ENCODE measurements around the gene NKPD1.

Gene NKPD1

DNA sequence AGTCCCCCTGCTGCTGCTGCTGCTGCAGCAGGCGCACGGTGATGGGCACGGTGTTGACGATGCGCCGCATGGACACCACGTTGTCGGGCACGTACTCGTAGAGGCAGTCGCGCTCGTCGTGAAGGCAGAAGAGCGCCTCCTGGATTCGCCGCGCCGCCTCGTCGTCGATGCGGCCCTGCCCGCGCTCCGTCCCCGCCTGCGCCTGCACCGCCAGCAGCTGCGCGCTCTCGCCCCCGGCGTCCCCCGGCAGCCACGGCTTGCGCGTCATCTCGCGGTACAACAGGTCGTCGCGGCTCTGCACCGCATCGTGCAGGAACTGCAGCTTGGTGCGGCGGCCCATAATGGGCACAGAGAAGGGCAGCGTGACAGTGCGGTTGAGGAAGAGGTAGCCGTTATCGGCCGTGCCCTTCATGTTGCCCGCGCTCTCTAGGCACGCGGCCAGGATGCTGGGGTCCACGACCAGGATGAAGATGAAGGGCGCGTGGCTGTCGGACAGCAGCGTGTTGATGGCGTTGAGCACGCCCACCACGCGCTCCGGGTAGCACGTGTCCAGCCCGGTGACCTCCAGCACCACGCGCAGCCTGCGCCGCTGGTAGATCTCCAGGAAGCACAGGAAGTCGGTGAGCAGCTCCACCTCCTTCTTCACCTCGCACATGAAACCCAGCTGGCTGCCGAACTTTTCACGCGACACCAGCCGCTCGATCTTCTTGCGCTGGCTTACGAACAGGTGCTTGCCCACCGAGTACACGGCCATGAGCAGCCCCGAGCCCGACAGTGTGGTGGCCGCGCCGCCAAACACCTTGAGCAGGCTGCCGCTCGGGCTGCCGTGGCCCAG lies 8.1 kb downstream of the NKPD1 start:
- peak; percentile 58 for DNase-seq

DNA sequence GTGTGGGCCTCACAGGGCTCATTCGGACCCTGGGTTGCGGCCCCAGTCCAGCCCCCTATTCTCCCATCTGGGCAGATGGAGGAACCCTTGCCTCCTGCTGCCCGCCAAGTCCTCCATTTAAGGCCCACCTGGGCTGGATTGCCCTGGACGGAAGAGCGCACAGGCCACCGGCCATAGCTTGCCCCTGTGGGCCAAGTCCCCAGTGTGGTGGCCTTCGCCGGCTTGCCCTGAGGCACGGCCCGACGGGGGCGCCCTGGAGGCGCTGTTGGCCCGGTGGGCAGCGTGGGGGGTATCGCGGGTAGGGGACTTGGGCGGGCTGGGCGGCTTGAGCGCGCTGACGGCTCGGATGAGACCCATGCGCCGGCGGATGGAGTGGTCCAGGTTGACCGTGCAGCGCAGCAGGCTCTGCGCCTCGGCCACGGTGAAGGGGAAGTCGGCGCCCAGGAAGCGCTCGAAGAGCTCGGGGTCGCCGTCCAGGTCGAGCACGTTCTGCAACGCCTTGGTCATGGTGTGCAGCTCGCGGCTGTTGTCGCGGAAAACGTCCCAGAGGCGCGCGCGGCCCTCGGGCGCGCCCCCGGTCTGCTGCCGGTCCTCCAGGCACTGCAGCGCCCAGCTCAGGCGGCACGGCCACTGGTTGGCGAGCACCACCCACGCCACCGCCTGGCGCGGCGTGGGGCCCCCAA lies 8.8 kb downstream of the NKPD1 start:
- DNase-seq = no peak

DNA sequence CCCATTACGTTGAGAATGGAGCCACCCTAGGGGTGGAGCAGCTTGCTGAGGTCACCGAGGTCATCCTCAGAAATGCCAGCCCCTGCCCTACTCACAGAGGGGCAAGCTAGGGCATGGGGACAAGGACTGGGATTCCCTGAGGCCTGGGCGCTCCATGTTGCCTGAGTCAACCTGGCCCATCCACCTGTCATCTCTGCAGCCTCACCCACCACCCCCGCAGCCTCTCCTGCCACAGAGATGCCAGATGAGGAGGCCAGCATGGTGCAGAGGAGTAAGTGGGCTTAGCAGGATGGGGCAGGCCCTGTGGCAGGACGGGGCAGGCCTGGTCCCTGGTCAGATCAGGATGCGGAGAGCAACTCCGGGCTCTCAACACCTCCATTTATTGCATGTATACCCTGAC lies 9.5 kb downstream of the NKPD1 start:
- no peak for DNase-seq

DNA sequence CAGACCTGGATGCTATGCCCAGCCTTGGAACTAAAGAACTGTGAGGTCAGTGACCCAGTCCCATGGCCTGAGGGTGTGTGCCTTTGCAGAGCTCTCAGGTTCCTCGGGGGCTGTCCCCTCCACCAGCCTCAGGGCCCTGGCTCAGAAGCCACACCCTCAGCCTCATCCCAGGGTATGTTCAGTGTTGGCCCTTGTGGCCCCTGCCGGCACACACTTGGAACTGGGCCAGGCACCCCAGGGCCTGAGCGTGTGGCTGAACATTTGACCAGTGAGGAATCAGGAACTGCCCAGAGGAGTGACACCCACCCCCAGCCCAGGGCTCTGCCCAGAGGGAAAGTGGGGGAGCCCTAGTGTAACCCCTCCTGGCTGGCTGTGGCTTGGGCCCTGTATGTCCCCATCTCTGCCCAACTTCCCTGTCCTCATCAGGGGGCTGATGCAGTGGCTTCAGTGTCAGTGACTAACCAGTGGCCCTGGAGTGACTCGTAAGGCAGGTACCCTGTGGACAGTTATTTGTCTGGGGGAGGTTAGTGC lies 10.0 kb downstream of the NKPD1 start:
- no peak for DNase-seq

DNA sequence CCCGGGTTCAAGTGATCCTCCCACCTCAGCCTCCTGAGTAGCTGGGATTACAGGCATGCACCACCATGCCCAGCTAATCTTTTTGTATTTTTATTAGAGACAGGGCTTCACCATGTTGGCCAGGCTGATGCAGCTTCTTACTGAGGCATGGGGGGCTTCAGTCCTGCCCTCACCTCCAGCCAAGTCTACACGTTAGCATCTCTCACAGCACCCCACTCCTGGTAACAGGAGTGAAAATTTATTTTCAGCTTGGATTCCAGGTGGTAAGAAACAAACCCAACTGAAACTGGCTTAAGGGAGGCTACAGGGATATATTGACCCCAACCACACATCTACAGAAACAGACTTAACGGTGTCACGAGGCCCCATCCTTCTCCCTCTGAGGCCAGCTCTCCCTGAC lies 10.6 kb downstream of the NKPD1 start:
- DNase-seq = no peak

DNA sequence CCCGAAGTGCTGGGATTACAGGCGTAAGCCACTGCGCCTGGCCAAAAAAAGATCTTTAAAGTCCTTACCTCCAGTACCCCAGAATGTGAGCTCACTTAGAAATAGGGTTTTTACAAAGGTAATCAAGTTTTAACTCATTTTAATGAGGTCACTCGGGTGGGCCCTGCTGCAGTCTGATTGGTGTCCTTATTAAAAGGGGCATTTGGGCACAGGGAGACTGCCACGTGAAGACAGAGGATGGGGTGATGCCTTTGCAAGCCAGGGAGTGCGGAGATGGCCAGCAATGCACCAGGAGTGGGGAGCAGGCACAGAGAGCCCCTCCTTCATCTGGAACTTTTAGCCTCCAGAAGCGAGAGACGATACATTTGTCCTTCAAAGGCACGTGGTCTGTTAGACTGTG lies 11.7 kb downstream of the NKPD1 start:
- DNase-seq = no peak

DNA sequence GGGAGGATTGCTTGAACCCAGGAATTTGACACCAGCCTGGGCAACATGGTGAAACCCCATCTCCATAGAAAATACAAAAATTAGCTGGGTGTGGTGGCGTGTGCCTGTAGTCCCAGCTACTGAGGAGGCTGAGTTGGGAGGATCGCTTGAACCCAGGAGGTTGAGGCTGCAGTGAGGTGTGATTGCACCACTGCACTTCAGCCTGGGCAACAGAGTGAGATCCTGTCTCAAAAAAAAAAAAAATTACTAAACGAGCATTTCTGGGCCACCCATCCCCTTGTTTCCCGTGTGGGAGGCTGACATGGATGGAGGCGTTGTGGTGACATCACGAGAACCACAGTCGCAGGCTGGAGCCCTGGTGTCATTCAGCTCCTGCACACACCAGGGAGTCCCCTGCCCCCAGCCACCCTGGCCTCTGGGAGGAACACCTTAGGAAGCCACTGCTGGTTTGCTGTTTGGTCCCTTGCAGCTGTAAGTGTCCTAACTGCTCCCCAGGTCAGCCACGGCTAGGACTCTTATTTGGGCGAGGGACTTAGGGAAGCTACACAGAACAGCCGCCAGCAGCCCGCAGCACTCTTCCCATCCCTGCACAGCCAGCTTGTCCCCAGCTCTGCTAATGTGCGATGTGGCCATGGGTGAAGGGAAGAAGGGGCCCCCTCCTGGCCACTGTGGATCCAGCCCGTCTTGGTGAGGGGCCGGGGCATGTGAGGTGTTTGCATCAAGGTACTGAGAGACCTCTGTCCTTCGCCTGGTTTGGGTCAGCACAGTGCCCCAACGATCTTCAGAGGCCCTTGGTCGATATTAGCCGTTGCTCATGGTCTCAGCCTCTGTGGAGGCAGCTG lies 12.7 kb downstream of the NKPD1 start:
- DNase-seq = no peak

DNA sequence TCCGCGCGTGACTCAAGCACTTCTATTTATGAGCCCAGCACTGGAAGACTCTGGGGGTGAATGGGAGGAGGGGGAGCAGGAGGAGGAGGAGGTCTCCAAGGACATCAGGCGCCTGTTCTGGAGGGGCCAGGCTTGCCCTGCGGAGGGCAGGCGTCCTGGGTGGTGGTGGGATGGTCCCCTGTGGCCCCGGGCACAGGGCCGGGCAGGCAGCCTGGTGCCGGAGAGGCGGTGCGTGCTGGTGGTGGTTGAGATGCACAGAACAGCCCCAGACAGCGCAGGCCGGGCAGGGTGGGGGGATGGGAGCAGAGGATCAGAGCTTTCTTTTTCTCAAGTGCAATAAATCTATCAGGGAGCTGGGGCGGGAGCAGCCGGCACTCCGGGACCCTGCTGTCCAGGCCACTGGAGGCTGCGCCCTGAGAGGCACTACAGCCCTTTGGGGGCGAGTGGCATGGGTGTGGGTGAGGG lies 14.0 kb downstream of the NKPD1 start:
- DNase-seq = no peak

DNA sequence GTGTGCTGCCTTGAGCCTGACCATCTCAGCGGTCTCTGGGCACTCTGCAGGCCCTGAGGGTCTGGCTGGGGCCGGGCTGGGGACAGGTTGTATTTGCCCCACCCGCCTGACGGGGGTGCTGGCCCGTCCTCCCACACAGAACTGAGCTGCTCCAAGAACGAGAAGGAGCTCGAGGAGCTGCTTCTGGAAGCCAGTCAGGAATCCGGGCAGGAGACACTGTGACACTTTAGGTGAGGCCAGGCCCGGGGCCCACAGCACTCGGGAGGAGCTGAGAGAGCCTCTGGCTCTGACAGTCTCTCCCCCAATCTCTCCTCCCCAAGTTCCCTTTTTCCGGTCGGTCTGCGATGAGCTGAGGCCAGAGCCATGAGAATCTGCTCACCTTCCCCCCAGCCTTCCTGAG lies 14.5 kb downstream of the NKPD1 start:
- DNase-seq = no peak

DNA sequence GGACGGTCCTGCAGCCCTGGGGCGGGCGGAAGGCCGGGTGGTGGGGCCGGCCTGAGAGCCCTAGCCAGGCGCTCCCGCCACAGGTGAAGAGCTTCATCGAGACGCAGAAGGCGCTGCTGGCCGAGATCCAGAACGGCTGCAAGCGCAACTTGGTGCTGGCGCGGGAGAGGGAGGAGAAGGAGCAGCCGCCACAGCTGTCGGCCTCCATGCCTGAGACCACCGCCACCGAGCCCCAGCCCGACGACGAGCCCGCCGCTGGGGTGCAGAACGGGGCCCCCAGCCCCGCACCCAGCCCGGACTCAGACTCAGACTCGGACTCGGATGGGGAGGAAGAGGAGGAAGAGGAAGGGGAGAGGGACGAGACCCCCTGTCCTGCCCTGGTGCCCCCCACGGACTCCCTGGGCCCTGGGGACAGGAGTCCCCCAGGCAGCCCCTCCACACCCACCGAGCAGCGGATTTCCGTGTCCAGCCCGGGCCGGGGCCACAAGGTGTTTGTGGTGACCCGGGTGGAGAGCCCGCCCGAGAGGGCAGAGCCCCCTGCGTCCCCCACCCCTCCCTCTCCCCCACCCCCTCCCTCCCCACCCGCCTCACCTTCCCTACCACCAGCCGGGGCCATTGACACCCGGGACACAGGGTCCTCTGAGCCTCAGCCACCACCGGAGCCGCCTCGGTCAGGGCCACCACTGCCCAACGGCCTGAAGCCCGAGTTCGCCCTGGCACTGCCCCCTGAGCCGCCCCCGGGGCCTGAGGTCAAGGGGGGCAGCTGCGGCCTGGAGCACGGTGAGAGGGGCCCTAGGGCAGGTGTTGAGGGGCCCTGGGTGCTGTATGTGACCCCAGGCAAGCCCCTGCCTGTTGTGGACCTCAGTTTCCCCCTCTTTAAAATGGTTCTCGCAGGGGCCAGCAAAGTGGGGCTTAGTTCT lies 15.3 kb downstream of the NKPD1 start:
- no peak for DNase-seq

DNA sequence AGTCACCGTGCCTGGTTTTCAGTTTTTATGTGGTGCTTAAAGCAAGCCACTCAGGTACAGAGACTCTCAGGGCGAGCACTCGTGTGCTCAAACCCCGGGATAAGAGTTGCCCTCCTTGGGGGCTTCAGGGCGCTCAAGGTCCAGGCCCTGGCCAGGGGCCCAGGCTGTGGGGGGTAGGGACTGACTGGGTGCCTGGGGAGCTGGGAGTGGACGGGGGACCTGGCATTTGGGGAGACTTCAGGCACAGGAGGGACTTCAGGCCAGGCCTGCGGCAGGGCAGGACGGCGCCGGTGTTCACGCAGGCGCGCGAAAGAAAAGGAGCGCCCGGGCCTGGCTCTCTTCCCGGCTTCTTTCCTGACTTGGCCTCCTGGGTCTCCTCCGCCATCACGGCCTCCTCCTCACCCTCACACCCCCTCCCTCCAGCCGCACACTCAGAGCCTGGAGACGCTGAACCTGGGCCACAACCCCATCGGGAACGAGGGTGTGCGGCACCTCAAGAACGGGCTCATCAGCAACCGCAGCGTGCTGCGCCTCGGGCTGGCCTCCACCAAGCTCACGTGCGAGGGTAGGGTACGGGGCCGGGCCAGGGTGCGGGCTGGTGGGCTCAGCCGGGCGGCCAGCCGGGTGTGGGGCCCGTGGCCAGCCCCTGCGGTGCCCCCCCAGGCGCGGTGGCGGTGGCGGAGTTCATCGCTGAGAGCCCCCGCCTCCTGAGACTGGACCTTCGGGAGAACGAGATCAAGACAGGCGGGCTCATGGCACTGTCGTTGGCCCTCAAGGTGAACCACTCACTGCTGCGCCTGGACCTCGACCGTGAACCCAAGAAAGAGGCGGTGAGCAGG lies 16.1 kb downstream of the NKPD1 start:
- DNase-seq = no peak

DNA sequence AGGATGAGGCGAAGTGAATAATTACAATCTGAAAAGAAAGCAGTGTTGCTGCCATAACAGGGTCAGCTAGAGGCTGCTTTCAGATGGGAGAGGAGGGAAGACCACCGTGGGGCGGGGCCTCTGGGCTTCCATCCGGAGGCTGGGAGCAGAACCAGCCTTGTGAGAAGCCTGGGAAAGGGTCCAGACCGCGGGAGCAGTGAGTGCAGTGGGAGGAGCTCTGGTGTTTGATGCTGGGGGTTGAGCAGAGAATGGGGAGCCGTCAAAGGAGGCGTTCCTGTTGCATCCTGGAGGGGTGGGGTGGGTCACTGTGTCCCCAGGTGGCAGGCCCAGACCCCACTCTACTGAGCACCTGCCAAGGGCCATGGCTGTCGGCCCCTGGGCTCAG lies 18.1 kb downstream of the NKPD1 start:
- DNase-seq = no peak

DNA sequence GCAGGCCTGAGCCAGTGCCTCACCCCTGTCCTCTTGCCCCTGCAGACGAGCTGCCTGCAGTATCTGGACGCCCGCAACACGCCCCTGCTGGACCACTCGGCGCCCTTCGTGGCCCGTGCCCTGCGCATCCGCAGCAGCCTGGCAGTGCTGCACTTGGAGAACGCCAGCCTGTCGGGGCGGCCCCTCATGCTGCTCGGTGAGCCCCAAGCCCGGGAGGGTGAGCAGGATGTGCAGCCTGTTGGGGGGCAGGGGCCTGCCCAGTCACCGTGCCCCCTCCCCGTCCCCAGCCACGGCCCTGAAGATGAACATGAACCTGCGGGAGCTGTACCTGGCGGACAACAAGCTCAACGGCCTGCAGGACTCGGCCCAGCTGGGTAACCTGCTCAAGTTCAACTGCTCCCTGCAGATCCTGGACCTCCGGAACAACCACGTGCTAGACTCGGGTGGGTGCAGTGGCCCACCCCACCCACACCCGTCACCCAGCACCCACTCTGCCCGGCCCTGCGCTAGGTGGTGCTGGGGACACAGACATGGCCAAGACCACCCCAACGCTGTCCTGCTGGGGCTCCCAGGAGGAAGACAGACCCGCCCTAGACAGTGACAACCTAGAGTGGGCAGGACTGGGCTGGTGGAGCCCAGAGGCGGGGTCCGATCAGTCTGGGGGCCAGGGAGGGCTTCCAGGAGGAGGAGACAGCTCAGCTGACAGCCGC lies 18.6 kb downstream of the NKPD1 start:
- DNase-seq = no peak

DNA sequence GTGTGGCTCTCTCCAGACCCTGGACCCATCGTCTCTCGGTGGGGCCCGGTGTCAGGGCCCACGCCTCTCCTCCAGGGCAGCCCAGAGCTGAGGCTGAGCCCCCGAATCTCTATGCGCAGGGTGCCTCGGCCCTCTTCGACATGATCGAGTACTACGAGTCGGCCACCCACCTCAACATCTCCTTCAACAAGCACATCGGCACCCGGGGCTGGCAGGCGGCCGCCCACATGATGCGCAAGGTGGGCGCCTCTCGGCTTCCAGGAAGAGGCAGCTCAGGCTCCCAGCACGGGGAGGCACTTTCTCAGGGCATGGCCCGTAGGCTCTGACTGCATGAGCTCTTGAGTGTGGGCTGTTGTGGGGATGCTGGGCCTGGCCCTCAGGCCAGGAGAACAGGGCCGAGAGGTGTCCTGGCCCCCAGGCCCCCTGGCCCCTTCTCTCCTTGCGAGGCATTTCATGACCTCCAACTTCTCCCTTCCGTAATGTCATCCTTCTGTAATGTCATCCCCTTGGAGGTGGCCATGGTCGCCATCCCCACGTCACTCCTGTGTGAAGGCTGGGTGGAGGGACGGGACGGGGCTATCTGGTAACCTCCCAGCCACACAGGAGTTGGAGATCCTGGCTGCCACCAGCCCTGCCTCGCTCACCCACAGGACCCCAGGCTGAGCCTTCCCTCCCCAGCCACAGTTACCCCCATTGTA lies 19.4 kb downstream of the NKPD1 start:
- no peak for DNase-seq

DNA sequence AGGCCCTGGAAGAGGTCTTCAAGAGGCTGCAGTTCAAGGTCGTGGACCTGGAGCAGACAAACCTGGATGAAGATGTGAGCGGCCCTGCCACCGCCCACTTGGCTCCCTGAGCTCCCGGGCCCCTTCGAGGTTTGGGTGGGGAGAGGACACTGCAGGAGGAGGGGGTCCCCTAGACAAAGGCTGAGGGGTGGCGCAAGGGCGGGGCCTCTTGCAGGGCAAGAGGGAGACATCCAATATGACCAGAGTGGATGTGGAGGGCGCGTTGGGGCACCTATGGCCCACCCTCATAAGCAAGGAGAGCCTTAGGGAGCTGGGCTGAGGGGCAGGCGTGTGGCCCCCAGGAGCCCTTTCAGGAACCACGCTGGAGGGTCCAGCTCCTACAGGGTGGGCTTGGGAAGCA lies 20.2 kb downstream of the NKPD1 start:
- no peak for DNase-seq

DNA sequence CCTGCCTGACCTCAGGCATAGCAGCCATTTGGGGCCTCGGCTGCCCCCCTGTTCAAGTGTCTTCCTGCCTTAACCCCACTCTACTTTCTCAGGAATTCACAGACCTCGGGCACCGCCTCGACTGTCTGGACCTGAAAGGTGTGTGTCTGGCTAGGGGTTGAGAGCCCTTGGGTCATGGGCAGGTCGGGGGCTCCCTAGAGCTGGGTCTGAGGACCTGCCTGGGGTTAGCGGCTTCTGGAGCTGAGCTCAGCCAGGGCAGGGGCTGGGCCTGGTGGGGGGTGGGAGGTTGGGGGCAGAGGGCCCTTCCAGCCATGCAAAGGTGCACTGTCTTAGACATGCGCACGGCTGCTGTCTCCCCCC lies 20.7 kb downstream of the NKPD1 start:
- no peak for DNase-seq

DNA sequence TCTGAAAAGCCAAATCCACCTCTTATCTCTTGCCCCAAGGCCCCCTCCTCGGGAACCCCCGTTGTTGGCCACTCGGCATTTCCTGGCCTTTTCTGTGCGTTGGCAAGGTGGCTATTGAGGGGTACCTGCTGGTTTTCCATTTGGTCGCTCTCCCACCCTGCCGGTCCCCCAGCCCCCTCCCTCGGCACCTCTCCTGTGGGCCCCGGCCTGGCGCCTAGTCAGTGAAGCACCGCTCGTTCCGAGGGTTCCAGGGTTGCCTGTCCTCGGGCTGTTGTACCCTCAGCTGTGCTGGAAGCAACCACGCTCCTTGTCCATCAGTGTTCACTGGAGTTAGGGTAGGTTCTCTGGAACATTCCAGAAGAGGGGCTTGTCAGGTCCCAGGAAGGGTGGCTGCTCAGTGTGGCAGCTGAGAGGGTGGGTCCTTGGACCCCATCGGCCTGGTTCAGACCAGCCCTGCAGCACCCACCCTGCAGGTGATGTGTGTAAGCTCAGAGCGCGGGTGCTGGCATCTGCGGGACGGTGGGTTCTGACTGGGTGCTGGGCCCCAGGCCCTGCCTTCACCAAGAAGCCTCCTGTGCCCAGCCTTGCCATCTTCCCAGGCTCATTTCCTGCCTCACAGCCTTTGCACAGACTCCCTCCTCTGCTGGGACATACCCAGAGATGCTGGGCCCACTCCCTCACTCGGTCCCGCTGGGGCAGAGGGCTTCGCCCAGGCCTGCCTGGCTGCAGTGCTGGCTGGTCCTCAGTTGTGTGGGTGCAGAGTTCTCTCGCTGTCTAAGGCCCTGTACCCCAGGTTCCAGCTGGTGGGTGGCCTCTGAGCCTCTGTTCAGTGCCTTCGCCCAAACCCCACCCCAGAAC lies 21.3 kb downstream of the NKPD1 start:
- no peak for DNase-seq

DNA sequence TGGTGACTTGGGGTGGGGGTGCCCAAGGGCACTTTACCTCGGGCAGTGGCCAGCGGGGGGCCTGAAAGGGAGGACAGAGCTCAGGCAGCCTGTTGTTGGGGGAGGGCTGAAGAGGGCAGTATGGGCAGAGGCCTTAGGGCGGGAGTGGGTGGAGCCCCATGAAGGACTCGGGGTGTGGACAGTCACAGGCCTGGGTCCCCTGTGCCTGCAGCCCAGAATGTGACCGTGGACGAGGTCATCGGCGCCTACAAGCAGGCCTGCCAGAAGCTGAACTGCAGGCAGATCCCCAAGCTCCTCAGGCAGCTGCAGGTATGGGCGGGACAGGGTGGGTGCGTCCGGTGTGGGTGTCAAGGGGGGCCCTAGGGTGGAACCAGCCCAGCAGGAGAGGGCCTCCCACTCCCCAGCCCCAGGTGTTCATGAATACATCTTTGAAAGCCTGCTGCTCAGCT lies 22.5 kb downstream of the NKPD1 start:
- DNase-seq = no peak

DNA sequence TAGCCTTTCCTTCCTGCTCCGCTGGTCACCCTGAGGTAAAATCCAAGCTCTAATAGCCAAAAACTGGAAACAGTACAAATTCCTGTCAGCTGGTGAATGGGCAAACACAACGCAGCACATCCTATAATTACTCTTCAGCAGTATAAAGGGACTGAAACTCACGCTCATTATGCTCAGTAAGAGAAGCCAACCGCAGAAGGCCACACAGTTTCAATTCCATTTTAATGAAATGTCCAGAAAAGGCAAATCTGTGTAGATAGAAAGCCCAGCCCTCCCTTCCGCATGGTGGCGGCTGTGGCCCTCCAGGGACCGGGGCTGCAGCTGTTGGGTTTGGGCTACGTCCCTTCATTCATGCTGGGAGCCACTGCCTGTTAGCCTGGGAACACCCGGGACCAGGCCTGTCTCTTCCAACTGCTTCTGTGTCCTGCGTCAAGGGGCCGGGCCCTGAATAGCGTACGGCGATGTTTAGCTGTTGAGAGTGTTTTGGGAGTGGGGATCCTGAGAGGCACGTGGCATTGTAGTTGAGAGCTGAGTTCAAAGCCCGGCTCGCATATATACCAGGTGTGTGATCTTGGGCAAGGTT lies 23.5 kb downstream of the NKPD1 start:
- no peak for DNase-seq
